Subcutaneous adipose tissue (tissue), 4 donors: ENCODE results near the gene TADA3. TPM values are rescaled to one million over a fixed set of nuclear protein-coding genes. Genes with fewer than 3 reads are reported as not detected.

ENCODE experiments used
- total RNA-seq, 4 donors: library from RNA; depleted of rRNA; stranded (reverse); fragments of >200 nt; gene quantifications; one replicate each; pipeline ENCODE4 v1.1.0, GENCODE V29; 2016
- TF ChIP-seq, protein P1 (sequence below): fragments of 450-650 bp; IDR thresholded peaks from one replicate; pipeline ENCODE4 v1.5.1; 2016; ENCODE audit warnings: low read depth, mild to moderate bottlenecking, control low read depth, antibody characterized with exemption, moderate library complexity

The TADA3 gene
- total RNA-seq, 4 donors from 2014 or later, result 32.1 to 69.6 (median 58.9) TPM

GRCh38 chr3:9781978-9782603, 10.2 kb downstream of the TADA3 start:
- TF ChIP-seq, protein P1, sequence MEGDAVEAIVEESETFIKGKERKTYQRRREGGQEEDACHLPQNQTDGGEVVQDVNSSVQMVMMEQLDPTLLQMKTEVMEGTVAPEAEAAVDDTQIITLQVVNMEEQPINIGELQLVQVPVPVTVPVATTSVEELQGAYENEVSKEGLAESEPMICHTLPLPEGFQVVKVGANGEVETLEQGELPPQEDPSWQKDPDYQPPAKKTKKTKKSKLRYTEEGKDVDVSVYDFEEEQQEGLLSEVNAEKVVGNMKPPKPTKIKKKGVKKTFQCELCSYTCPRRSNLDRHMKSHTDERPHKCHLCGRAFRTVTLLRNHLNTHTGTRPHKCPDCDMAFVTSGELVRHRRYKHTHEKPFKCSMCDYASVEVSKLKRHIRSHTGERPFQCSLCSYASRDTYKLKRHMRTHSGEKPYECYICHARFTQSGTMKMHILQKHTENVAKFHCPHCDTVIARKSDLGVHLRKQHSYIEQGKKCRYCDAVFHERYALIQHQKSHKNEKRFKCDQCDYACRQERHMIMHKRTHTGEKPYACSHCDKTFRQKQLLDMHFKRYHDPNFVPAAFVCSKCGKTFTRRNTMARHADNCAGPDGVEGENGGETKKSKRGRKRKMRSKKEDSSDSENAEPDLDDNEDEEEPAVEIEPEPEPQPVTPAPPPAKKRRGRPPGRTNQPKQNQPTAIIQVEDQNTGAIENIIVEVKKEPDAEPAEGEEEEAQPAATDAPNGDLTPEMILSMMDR, result no peak

GRCh38 chr3:9781551-9781950, 10.7 kb downstream of the TADA3 start:
- TF ChIP-seq, protein P1, result no peak

DNA sequence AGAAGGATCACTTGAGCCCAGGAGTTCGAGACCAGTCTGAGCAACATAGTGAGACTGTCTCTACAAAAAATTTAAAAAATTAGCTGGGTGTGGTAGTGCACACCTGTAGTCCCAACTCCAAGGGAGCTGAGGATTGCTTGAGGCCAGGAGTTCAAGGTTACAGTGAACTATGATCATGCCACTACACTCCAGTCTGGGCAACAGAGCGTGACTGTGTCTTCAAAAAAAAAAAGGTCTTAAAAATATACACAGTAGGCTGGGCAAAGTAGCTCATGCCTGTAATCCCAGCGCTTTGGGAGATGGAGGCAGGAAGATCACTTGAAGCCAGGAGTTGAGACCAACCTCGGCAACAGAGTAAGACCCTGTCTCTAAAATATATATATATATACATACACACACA, 11.4 kb downstream of the TADA3 start:
- TF ChIP-seq, protein P1, result no peak

- TF ChIP-seq, protein P1, result no peak
Measured at GRCh38 chr3:9780458-9780812, 11.8 kb downstream of the TADA3 start.

DNA sequence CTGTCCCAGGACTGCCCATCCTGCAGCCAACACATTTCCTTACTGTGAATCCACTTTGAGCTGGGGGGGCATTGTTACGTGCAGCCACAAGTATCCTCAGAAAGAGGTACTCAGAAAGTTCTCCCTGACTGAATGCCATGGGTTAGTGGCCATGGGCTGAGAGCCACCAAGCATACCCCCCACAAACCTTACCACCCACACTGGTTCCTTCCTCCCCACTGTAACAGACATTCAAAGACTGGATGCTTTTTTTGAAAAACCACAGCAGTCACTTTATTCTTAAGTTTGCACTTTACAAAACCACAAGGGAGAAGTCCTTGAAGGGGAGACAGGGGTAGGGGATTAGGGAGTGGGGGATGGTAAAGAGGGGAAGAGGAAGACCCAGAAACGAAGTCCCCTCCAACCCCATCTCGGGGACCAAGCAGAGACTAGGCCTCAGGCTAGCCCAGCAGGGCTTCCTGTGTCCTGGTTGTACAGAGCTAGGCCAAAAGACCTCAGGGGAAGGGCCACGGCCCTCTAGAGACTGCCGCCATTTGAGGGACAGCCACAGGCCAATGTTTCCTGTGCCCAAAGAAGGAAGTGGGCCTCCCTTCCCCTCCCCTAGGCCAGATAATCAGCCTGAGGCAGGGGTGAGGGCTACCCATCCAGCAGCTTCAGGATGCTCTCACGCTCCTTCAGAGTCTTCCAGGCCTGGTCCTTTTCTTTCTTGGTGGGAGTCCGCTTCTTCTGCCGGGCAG, 12.4 kb downstream of the TADA3 start:
- TF ChIP-seq, protein P1, result no peak

DNA sequence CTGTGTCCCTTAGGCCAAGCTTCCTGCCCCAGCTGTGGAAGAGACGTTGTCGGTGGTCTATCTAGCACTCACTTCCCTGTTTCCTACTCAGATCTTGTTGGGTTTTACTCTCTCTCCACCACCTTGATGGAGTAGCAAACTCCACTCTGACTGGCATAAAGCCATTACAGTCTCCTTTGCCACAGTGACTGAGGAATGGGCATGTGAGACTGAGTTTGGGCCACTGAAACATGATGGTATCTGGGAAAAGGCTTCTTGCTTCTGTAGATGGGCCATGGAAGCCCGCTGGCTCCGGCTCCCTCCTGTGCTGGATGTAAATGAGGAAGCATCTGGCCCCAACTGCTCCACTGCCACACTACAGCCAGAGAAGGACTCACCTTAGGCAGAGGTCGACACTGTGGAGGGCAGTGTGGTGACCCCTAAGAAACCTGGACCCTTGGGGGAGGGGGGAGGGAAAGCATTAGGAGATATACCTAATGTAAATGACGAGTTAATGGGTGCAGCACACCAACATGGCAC, 13.1 kb downstream of the TADA3 start:
- TF ChIP-seq, protein P1, result no peak

- TF ChIP-seq, protein P1, result no peak
Measured at GRCh38 chr3:9778143-9779074, 13.9 kb downstream of the TADA3 start.
